NCI-H2029 treated with DMSO at 0.1 percent for 48 hours (cell line): Measurements from ENCODE around the gene SLC25A39.
A peak's percentile ranks its signal among the peaks of the same experiment; 100 is the strongest.
"Not testable (repeated sequence)": the region's sequence is repeated elsewhere in the genome, so short reads cannot be mapped to it uniquely, and the experiment has no call there.

Experiments used
- DNase-seq: peaks from one replicate; lab custom pipeline; 2025; lab: John Stamatoyannopoulos, UW

The SLC25A39 gene

GRCh38 chr17:44334315-44334714 is 9.7 kb upstream of the SLC25A39 start:
- no peak for DNase-seq

- DNase-seq = no peak
These were observed 8.7 kb upstream of the SLC25A39 start for GRCh38 chr17:44333371-44333770.

- peak; percentile 55 for DNase-seq
These were observed 6.7 kb upstream of the SLC25A39 start for GRCh38 chr17:44331249-44331760.

GRCh38 chr17:44330263-44330662 is 5.6 kb upstream of the SLC25A39 start:
- not testable (repeated sequence) for DNase-seq

DNA sequence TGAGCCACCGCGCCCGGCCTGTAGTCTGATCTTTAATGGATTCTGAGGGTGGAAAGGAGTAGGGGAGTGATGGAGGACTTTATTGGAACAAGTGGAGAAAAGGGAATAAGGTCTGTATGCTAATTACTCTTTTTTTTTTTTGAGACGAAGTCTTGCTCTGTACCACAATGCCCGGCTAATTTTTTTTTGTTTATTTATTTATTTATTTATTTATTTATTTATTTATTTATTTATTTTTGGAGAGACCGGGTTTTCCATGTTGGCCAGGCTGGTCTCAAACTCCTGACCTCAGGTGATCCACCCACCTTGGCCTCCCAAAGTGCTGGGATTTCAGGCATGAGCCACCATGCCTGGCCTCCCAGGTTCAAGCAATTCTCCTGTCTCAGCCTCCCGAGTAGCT is 4.9 kb upstream of the SLC25A39 start:
- DNase-seq = not testable (repeated sequence)

GRCh38 chr17:44327715-44328449 is 3.3 kb upstream of the SLC25A39 start:
- DNase-seq = no peak

DNA sequence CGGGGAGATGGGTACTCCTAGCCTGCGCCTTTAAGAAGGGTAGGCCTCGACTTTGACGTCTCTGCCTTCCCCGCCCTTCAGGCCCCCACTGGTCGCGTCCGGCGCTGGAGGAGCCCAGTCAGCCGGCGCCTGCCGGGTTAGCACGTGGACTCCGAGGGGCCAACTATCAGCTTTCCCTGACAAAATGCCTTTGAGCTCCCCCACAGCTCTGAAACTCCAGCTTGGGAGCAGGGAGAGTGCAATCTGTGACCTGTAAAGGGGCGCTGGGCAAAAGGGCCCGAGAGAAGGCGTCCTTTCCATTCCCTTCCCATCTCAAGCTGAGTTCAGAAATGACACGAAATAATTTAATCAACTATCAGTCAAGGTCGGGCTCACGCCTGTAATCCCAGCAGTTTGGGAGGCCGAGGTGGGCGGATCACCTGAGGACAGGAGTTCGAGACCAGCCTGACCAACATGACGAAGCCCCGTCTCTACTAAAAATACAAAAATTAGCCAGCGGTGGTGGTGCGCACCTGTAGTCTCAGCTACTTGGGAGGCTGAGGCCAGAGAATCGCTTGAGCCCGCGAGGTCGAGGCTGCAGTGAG is 2.3 kb upstream of the SLC25A39 start:
- DNase-seq = peak; percentile 58

DNA sequence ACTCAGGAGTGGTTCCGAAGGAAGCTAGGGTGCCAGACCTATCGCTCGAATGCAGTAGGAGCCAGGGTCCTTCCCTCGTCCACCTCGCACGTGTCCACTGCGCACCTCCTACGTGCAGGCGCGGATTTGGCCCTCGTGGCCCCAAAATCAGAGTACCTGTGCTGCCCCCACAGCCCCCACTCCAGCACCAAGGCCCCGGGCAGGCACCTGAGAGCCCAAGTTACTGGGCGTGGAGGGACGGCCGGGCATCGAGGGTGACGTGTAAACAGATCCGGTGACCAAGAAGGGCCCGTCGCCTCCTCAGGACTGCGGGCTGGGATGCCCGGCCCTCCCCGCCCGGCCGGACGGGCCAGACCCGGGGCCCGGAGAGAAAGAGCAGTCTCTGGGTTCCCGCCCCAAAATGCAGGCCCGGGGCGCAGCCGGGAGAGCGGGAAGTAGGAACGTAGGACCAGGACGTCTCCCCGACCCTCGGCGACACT is 492 bp downstream of the SLC25A39 start:
- no peak for DNase-seq

DNA sequence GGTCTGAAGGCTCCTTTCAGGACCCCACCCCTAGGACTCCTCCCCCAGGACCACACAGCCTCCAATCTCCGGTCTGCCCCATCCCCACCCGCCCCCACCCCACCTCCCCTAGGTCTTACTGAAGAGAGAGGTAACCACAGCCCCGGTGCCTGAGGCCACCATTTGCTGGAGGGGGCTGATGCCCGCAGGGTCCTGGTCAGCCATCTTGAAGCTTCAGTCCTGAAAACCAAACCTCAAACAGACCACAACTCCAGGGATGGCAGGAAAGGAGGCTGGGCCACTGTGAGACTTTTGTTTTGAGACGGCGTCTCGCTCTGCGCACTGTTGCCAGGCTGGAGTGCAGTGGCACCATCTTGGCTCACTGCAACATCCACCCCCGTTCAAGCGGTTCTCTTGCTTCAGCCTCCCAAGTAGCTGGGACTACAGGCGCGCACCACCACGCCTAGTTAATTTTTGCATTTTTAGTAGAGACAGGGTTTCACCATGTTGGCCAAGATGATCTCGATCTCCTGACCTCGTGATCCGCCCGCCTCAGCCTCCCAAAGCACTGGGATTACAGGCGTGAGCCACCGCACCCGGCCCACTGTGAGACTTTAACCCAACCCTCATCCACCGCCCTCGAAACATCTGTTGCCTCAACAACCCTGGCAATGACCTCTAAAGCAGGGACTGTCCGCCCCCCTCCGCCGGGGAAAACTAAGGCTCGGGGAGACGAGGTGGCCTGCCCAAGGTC is 1.1 kb downstream of the SLC25A39 start:
- DNase-seq = no peak

- no peak for DNase-seq
These were observed 2.3 kb downstream of the SLC25A39 start for GRCh38 chr17:44322236-44322895.

GRCh38 chr17:44321246-44322120 is 3.1 kb downstream of the SLC25A39 start:
- no peak for DNase-seq

DNA sequence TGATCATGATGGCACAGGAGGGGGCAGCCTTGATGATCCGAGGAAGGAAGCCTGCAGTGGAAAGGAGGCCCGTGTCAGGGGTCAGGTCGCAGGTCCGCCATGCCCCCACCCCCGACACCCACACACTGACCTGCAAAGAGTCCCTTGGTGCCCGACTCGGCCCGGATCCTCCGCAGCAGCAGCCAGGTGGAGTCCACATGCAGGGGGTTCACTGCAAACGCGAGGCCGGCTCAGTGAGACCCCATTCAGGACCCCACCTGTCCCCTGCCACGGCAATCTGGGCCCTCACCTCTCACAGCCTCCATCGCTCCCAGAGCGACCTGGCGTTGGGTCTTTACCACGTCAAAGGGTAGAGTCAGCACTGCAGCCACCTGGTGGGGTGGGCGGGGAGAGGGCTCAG is 4.6 kb downstream of the SLC25A39 start:
- DNase-seq = no peak

DNA sequence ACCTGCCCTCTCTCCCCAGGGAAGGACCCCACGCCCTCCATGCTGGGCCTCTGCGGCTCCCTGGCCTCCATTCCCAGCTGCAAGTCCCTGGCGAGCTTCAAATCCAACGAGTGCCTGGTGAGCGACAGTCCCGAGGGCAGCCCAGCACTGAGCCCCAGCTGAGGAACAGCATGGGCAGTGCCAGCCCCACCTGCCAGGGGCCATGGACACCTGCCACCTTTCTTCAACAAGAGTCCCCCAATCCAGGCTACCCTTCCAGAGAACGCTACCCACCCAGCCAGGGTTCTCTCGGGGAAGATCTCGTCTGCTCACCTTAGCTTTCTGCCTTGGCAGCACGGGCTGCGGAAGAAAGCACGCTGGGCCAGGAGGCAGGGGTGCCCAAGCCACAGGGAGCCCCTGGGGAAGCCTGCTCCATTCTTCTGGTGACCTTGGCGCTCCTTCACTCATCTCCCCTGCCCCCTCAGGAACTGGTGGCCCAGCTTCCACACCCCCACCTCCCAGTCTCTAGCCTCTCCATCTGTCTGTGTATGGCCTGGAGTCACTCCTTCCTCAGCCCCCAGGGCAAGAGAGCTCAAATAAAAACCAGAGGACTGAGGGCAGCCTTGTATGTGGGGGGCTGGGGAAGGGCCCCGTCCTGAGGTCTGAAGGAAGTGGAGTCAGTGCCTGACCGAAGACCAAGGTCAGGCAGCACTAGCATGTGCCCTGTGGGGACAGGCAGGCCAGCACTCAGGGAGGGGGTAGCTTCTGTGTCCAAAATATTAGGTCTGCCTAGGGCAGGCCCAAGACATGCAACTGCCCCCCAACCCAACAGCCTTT is 6.3 kb downstream of the SLC25A39 start:
- no peak for DNase-seq

DNA sequence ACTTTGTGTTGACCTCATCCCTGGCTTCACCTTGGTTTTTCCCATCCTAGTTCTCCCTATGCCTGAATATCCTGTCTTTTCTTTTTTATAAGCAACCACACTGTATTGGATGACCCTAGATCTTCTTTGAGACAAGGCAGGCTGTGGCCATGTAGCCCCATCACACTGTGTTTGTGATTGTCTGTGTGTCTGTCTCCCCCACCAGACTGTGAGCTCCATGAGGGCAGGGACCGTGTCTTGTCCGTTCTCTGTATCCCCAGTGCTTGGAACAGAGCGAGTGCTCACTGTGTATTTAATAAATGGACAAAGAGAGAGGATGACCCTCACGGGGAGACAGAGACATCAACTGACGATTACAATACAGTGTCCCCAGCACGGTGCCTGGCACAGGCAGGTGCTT is 7.1 kb downstream of the SLC25A39 start:
- DNase-seq = no peak

GRCh38 chr17:44315760-44316731 is 8.6 kb downstream of the SLC25A39 start:
- no peak for DNase-seq

- DNase-seq = peak; percentile 5
These were observed 9.6 kb downstream of the SLC25A39 start for GRCh38 chr17:44314869-44315661.

DNA sequence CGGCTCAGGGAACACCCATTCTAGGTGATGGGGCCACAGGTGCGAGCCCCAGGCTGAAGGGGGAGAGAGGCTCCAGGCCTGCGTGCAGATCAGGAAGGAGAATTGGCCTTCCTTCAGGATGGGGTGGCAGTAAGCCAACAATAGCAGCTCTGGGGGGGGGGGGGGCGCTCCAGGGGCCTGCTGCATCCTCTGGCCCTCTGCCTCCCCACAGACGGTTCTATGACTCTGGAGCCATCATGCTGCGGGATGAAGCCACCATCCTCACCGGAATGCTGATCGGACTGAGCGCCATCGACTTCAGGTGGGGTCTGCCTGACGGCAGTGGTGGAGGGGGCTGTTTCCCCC is 10.1 kb downstream of the SLC25A39 start:
- no peak for DNase-seq

GRCh38 chr17:44314031-44314430 is 10.6 kb downstream of the SLC25A39 start:
- no peak for DNase-seq
